SU-DHL-6 (cell line): ENCODE data around the gene RNASE13.

ENCODE experiments used
- H2AFZ ChIP-seq: fragments of 200-600 bp; sonication (generic); 2 replicates; pipeline ENCODE4 v1.6.1; 2014; ENCODE audit warnings: low read depth, mild to moderate bottlenecking, moderate library complexity, mixed read lengths, antibody characterized with exemption, low read length; ENCODE audit not compliant: severe bottlenecking
- H3F3A ChIP-seq: fragments of 200-600 bp; shearing (Covaris generic); 2 replicates; pipeline ENCODE4 v1.6.0; 2016; ENCODE audit warnings: antibody characterized with exemption, mild to moderate bottlenecking; ENCODE audit not compliant: insufficient read depth
- H3K27ac ChIP-seq: fragments of 200-600 bp; sonication (generic); 2 replicates; pipeline ENCODE4 v1.5.1; 2016; ENCODE audit warnings: low read depth, mild to moderate bottlenecking, low read length, moderate library complexity, mixed read lengths
- H3K27me3 ChIP-seq: fragments of 200-600 bp; sonication (generic), shearing (Covaris generic); 2 replicates; pipeline ENCODE4 v1.6.0; 2014; ENCODE audit warnings: mild to moderate bottlenecking, low read length
- H3K36me3 ChIP-seq: fragments of 200-600 bp; sonication (generic); 2 replicates; pipeline ENCODE4 v1.6.1; 2014; ENCODE audit warnings: mild to moderate bottlenecking, low read length, mixed read lengths
- H3K4me2 ChIP-seq: fragments of 300-600, 200-600 bp; shearing (Covaris generic), sonication (generic); 2 replicates; pipeline ENCODE4 v1.6.0; 2014; ENCODE audit warnings: low read length, low read depth, mild to moderate bottlenecking; ENCODE audit not compliant: poor library complexity, severe bottlenecking
- H3K4me3 ChIP-seq: fragments of 200-600 bp; sonication (generic); 2 replicates; pipeline ENCODE4 v1.5.1; 2014; ENCODE audit warnings: antibody characterized with exemption, low read length, mild to moderate bottlenecking, mixed read lengths; ENCODE audit not compliant: insufficient read depth, poor library complexity, severe bottlenecking
- H3K79me2 ChIP-seq: fragments of 200-600 bp; sonication (generic); 2 replicates; pipeline ENCODE4 v1.6.1; 2014; ENCODE audit warnings: mild to moderate bottlenecking, low read length, moderate library complexity; ENCODE audit not compliant: insufficient read depth
- H3K9ac ChIP-seq: fragments of 200-600 bp; sonication (generic); 2 replicates; pipeline ENCODE4 v1.7.0; 2014; ENCODE audit warnings: mild to moderate bottlenecking, low read length
- H3K9me2 ChIP-seq: fragments of 200-600 bp; sonication (generic); replicated peaks from 2 replicates; pipeline ENCODE4 v1.6.1; 2014; ENCODE audit warnings: low read length; ENCODE audit not compliant: insufficient read depth
- H3K9me3 ChIP-seq: fragments of 200-600 bp; sonication (generic); 2 replicates; pipeline ENCODE4 v1.6.1; 2014; ENCODE audit warnings: low read length, mixed read lengths; ENCODE audit not compliant: insufficient read depth
- H4K20me1 ChIP-seq: fragments of 200-600 bp; sonication (generic); 2 replicates; pipeline ENCODE4 v1.6.1; 2014; ENCODE audit warnings: low read depth, mild to moderate bottlenecking, antibody characterized with exemption, low read length, moderate library complexity, mixed read lengths
- CTCF ChIP-seq: fragments of 200-600 bp; sonication (generic); IDR thresholded peaks from one replicate; pipeline ENCODE4 v1.5.1; 2017; ENCODE audit warnings: antibody characterized with exemption, mild to moderate bottlenecking, low read length, moderate library complexity; ENCODE audit not compliant: insufficient read depth, poor library complexity, severe bottlenecking
- EZH2phosphoT487 ChIP-seq: fragments of 200-600 bp; sonication (generic), shearing (Covaris generic); conservative IDR thresholded peaks from 2 replicates; pipeline ENCODE4 v1.6.1; 2018; ENCODE audit warnings: mild to moderate bottlenecking, antibody characterized with exemption, low read length, moderate library complexity, mixed read lengths

Gene RNASE13

GRCh38 chr14:21055432-21056117 lies 21.0 kb upstream of the RNASE13 start:
- no peaks in the 10 kb centered on the region for H3F3A ChIP-seq
- H4K20me1 ChIP-seq, result no peaks in the 10 kb centered on the region
- H3K4me3 ChIP-seq, result no peak overlapping the region
- no peaks in the 10 kb centered on the region for H3K9me3 ChIP-seq
- H3K36me3 ChIP-seq, result no peaks in the 10 kb centered on the region
- no peaks in the 10 kb centered on the region for H3K27me3 ChIP-seq
- H3K9me2 ChIP-seq, result no peaks in the 10 kb centered on the region
- H3K27ac ChIP-seq, result no peak overlapping the region
- no peak overlapping the region for H3K9ac ChIP-seq
- no peaks in the 10 kb centered on the region for H3K79me2 ChIP-seq
- no peak overlapping the region for H3K4me2 ChIP-seq
- no peak for TF ChIP-seq EZH2phosphoT487
- TF ChIP-seq CTCF, result no peak
- H2AFZ ChIP-seq, result no peak overlapping the region

GRCh38 chr14:21054768-21055145 lies 20.1 kb upstream of the RNASE13 start:
- no peak overlapping the region for H3K9ac ChIP-seq
- no peak overlapping the region for H3K27ac ChIP-seq
- TF ChIP-seq EZH2phosphoT487 (no peak), CTCF (no peak)

GRCh38 chr14:21054123-21054767 lies 19.6 kb upstream of the RNASE13 start:
- no peak overlapping the region for H3K27ac ChIP-seq
- no peaks in the 10 kb centered on the region for H3K36me3 ChIP-seq
- no peaks in the 10 kb centered on the region for H4K20me1 ChIP-seq
- H3K4me2 ChIP-seq, result no peak overlapping the region
- H3K27me3 ChIP-seq, result no peaks in the 10 kb centered on the region
- no peak overlapping the region for H2AFZ ChIP-seq
- H3K9ac ChIP-seq, result no peak overlapping the region
- no peaks in the 10 kb centered on the region for H3K9me3 ChIP-seq
- H3K4me3 ChIP-seq, result no peak overlapping the region
- H3K9me2 ChIP-seq, result no peaks in the 10 kb centered on the region
- H3F3A ChIP-seq, result no peaks in the 10 kb centered on the region
- H3K79me2 ChIP-seq, result no peaks in the 10 kb centered on the region
- TF ChIP-seq CTCF (no peak), EZH2phosphoT487 (no peak)

More at GRCh38 chr14:21054768-21055145, 20.1 kb upstream of the RNASE13 start:
- H3K4me3 ChIP-seq, result no peak overlapping the region
- H3K9me2 ChIP-seq, result no peaks in the 10 kb centered on the region
- no peaks in the 10 kb centered on the region for H3F3A ChIP-seq
- H3K9me3 ChIP-seq, result no peaks in the 10 kb centered on the region
- no peaks in the 10 kb centered on the region for H3K36me3 ChIP-seq
- H3K27me3 ChIP-seq, result no peaks in the 10 kb centered on the region
- H3K4me2 ChIP-seq, result no peak overlapping the region
- H3K79me2 ChIP-seq, result no peaks in the 10 kb centered on the region
- H2AFZ ChIP-seq, result no peak overlapping the region
- H4K20me1 ChIP-seq, result no peaks in the 10 kb centered on the region
